K562 (cell line): ENCODE data around the gene ERMARD. TPM values are rescaled to one million over a fixed set of nuclear protein-coding genes. Genes with fewer than 3 reads are reported as not detected.

Source experiments
- AFF1 ChIP-seq, 2 experiments: fragments of 450-650 bp; IDR thresholded peaks; 2 replicates each; pipeline ENCODE4 v1.6.1; 2018; ENCODE audit warnings: mild to moderate bottlenecking in 2 of 2, low read depth in 1 of 2; ENCODE audit not compliant: partially characterized antibody in 2 of 2
- MGA ChIP-seq: fragments of 450-650 bp; IDR thresholded peaks from 2 replicates; pipeline ENCODE4 v1.6.1; 2016; ENCODE audit warnings: mild to moderate bottlenecking, moderate library complexity
- ZNF175 ChIP-seq: fragments of 200-800 bp; sonication (Bioruptor generic); IDR thresholded peaks from 2 replicates; pipeline ENCODE4 v1.6.1; 2016; ENCODE audit warnings: low read depth, mild to moderate bottlenecking, missing genetic modification characterization, missing compliant biosample characterization
- polyA plus RNA-seq, 8 experiments: library from polyadenylated mRNA; depleted of rRNA in 4 of 8; stranded (reverse) in 5 of 8; unstranded in 3 of 8; fragments of >200 nt; fragmentation: Nextera tagmentation in 2 of 8; fragmentation: Illumina TruSeq in 1 of 8; extraction: Ambion mirVana in 2 of 8; extraction: Trizol in 1 of 8; gene quantifications; 2 replicates each; pipeline versions ENCODE4 v1.2.1 to v1.2.3, GENCODE V29; 2011 to 2014; ENCODE audit warnings: inconsistent platforms in 1 of 8, missing spikeins in 1 of 8
- total RNA-seq, 7 experiments: library from RNA; depleted of rRNA in 6 of 7; stranded (reverse); fragments of >200 nt in 6 of 7; fragmentation: Illumina TruSeq in 2 of 7; extraction: Trizol in 2 of 7; gene quantifications; 2 replicates each; pipeline versions ENCODE4 v1.2.1 to v1.2.3, GENCODE V29; 2011 to 2021; ENCODE audit warnings: low replicate concordance in 1 of 7

Gene ERMARD
- total and polyA plus RNA-seq, 9 of the 15 experiments (the other 6 are each of a cell fraction or from before 2014, with no cell fraction given) = 14.5 to 68.6 (median 27.7) TPM

GRCh38 chr6:169725125-169726048 lies 26.0 kb upstream of the ERMARD start (continued):
- TF ChIP-seq AFF1 (IDR thresholded peaks at IDR 0.05; ENCODE audit: low read depth in 1 of 2, partially characterized antibody in 2 of 2) (peak in 1 of 2 experiments; percentile 45), ZNF175 (no peak), MGA (peak; percentile 80)
